A172 (cell line): ENCODE results near the gene THAP3. TPM values are rescaled to one million over a fixed set of nuclear protein-coding genes. Genes with fewer than 3 reads are reported as not detected.

Source experiments
- DNase-seq: peaks from one replicate; pipeline ENCODE4 v3.0.0-alpha.2; 2015; ENCODE audit warnings: low spot score
- total RNA-seq: library from RNA; depleted of rRNA; stranded (reverse); fragments of >200 nt; shearing (Covaris generic); gene quantifications from 2 replicates; pipeline ENCODE4 v1.2.3, GENCODE V29; 2014

THAP3 gene
- total RNA-seq, 1 experiment from 2014 or later = 21.3 TPM

DNA sequence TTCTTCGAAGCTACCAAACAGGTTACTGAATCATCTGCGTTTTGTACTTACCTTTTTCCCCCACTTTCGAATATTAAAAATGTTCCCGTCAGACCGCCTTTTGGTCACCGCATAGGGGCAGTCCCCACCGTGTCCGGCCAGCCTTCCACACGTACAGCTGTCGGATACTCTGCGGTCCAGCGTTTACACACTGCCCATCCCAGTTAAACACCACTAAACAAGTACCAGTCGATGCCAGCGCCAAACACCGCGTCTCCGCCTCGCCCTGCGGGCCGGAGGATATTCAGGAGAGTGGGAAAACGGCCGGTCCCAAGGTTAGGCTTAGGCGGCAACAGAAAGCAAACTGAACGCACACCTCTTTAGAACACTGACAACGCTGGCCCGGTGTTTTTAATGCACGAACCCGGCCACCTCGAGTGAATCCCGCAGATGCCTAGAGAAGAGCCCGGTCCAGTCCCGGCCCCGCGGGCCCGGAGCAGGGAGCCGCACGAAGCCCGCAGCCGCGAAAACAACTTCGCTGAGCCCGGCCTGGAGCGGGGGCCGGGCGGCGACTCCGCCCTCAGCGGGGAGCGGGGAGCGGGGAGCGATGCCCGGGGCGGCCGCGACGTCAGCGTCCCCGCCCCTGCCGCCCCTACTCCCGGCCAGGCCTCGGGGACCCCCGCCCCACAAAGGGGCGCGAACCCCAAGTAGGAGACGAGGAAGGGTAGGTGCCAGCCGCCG is 11.9 kb upstream of the THAP3 start:
- peak; percentile 15 for DNase-seq

DNA sequence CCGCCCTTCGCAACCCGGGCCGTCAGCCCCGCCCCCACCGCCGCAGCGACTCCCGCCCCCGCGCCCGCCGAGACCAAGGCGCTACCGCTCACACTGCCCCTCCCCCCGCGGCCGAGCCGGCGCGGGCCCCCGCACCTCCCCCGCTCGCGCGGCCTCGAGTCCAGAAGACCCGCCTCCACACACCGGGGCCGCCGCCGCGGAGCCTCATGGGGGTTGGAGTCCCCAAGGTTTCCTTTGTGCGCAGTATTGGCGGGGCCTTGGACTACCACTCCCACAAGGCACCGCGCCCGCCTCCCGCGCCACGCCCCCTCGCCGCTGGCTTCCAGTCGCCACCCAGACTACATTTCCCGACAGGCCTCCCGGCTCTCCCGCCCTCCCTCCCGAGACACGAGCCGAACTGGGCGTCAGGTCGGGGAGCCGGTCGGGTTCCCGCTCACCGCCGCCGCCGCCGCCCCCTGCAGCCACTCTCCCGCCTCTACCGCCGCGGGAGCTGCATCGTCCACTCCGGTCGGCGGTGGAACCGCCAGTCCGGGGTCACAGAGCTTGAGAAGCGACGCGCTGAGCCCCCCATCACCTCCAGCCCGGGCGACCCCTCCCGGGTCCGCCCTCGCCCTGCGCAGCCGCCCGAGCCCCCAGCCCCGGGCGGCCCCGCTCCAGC is 11.2 kb upstream of the THAP3 start, which contains the start of gene PHF13:
TSS of gene PHF13 (plus strand) at position 371 of the 658 bp plus-strand sequence. CDS start 336 bp downstream, outside the sequence.
- DNase-seq = peak; percentile 92

DNA sequence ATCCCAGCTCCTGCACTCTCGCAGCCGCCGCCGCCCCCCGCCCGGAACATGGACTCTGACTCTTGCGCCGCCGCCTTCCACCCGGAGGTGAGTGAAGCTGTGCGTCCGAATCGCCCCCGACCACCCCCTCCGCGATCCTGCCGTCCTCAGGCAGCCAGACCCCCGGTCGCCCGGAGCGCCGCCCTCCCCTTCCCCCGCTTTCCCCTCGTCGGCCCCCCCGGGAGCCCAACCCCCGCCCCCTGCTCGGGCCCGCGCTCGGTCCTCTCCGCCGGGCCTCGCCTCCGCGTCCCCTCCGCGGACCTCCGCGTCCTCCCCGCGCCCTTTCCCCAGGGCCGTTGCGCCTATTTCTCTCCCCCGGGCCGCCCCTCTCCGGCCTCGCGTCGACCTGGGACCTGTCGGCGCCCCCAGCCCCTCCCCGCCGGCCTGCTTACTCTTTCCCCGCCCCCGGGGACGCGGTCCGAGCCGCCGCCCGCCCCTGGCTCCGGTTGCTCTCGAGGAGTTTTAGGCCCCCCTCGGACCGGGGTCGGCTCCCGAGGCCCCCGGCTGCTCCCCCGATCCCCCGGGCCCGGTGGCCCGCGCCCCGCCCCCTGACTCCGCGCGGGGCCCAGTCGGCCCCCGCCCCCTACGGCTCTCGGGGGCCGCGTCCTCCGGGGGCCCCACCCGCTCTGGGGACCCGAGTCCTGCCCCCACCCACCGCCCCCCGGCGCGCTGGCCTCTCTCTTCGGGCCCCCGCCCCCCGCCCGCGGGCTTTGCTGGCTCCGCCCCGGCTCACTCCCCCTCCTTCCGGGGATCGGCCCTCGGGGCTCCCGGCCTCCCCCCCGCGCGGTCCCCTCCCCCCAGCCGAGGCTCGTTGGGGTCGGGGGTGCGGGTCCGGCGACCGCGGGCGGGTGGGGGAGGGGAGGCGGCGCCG is 10.4 kb upstream of the THAP3 start:
- DNase-seq = no peak

DNA sequence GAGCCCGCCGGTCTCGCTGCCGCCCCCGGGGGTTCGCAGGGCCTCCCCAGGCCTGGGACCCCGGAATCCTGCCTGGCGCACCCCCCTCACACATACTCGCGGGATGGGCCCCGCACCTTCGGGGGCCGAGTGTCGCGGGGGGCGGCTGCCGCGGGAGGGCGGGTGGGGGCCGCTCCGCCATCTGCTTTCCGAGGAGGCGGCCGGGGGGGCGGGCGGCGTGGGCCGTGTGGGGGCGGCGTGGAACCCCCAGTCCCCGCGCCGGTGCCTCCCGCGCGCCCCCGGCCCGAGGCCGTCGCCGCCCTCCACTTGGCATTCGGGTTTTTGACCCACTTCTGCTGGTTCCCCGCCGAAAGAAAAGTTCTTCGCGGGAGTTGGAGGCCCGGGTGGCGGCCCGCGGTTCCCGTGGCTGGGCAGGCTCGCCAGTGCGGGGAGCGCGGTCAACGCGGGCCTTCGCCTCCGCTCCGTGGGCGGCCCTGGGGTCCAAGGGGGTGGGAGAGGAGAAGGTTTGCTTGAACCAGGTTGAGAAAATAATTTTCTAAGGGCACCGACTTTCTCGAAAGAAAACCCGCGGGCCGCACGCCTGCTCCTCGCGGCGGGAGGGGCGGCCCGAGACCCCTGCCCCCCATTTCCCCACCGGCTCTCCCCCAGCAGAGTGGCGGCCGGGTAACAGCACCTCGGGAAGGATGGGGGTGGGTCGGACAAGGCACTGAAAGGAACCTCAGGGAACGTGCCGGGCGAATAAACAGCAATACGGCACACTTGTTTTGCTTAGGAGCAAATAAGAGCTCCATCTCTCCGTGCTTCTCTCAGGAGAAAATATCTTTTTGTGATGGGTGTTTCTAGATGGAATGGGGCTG is 9.5 kb upstream of the THAP3 start:
- DNase-seq = no peak

DNA sequence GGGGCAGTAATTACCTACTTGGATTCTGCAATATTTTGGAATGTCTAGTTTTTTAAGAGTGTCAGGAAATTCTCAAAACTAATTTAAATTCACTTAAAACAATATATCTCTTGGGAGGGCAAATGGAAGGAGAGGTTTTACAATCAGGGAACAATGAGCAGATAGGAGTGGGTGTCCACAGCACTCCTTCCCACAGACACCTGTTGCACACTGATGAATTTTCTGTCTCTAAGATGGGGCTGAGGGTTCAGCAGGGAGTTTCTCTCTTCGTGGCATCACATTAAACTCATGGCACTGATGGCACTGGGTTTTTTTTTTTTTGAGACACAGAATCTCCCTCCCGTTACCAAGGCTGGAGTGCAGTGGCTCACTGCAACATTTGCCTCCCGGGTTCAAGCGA is 5.6 kb upstream of the THAP3 start:
- no peak for DNase-seq

DNA sequence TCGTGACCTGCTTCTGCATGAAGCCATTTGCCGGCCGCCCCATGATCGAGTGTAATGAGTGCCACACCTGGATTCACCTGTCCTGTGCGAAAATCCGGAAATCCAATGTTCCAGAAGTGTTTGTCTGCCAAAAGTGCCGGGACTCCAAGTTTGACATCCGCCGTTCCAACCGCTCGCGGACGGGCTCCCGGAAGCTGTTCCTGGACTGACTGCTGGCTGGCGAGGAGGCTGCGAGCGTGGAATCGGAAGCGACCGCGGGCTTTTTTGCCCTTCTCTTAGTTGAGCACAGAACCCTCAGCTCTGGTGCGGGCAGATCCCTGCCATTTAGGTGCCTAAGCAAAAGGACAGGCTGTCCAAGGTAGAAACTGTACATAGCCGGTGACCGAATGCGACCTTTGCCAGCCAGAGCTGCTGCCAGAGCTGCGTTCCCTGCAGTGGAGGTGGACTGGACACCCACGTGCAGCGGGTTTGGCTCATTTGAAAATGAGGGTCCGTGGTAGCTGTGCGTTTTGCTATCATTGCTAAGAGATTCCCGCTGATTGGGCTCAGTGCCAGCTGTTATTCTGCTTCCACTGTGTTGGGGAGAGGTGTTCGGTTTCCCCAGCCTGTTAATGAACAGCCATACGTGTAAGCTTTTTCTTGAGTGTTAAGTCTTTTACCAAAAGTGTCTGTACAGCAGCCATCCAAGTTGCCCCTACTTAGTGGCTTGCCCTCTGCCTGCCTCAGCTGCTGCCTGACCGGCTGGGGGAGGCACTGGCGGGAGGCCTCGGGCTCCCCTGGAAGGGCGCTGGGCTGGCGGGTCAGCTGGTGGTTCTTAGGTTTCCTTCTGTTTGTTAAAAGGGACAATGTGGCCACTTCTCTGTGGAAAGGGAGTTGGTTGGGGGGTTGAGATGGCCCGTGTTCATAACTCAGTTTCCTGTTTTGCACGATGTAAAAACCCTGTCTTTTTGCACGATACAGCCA is 3.0 kb upstream of the THAP3 start:
- DNase-seq = no peak

DNA sequence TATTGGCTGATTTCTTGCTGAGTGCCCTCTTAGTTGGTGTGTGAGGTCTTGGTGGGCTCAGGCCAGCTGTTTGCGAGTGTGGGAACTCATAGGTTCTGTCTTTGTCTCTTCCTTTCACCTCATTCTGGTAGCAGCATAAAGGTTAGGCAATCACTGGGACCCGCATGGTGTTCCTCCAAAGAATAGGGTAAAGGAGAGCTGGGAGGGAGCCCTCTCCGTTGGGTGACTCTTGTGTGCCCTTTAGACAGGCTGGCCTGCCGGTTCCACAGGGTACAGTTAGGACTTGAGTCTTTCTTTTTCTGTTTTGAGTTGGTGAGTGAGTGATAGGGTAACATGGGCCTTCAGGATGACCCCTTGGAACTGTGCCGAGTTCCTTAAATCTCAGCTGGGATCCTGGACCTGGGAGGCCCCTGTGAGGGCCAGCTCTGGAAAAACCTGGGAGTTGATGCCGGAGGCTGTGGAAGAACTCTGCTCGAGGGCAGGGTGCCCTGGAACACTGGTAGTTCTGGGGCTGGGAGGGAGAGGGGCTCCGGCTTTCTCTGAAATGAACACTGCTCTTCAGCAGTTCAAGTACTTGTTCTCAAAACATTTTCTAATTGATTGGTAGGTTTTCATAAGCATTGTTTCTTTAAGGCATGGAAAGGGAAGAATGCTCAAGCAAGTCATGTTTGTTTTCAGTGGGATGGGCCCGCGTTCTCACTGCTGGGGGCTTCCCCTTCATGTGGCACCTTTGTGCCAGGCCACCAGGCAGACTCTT is 2.1 kb upstream of the THAP3 start:
- DNase-seq = no peak

DNA sequence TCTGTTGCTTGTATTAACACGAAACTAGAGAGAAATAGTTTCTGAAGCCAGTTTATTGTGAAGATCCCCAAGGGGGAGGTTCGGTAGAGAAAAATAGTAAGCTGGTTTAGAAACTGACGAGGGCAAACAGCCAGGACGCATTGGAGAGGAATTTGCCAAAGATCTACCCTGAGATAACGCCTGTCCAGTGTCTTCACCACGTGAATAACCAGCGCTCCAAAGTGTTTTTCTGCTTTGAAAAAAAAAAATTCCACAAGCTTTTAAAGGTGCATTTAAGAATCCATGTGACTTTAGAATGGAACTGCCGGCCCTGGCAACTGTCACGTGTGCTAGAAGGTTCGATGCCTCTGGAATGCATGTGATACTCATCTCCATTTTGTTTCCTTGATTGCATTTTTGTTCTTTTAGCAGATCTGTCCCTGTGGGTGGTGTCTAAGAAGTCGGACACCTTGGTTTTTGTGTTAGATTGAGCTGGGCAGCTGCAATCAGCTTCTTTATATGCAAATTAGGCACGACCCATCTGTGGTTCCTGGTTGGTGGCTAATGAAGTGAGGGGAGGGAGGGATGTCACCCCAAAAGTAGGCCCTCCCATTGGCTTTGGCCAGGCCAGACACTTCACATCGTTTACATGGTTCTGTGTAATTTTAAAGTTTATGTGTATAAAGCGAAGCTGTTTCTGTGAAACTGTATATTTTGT is 1.3 kb upstream of the THAP3 start:
- no peak for DNase-seq

DNA sequence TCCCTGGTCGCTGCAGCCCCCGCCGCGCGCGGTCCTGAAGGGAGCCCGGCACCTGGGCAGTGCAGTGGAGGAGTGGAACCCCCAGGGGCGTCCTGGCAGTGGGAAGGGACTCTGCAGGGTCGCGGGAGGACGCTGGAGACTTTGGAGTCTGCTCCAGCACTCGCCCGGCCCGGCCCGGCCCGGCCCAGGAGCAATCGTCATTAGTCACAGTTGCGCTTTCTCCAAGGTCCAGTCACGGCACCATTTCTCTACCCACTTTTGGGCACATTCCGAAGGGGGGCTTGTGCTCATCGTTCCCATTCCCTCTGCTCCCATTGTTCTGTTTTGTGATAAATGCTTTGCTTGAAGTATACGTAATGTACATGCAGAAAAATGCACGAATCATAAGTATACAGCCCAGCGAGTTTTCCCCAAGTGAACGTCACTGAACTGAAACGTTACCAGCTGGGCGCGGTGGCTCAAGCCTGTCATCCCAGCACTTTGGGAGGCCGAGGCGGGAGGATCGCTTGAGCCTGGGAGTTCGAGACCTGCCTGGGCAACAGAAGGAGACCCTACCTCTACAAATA is 999 bp downstream of the THAP3 start:
- DNase-seq = peak; percentile 28

DNA sequence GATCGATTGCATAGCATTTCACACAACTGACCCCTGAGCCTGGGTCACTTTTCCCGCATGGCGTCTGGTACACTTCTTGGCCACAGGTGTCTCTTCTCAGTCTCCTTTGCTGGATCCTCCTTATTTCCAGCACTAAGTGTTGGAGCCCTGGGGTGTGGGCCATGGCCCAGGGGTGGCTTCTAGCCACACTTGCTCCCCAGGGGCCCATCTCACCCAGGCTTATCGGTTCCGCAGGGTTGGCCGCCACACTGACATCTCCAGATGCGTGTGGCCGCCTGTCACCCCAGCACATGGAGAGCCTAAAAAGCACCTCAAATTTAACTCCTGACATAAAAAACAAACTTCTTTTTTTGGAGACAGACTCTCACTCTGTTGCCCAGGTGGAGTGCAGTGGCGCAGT is 2.4 kb downstream of the THAP3 start:
- DNase-seq = no peak

DNA sequence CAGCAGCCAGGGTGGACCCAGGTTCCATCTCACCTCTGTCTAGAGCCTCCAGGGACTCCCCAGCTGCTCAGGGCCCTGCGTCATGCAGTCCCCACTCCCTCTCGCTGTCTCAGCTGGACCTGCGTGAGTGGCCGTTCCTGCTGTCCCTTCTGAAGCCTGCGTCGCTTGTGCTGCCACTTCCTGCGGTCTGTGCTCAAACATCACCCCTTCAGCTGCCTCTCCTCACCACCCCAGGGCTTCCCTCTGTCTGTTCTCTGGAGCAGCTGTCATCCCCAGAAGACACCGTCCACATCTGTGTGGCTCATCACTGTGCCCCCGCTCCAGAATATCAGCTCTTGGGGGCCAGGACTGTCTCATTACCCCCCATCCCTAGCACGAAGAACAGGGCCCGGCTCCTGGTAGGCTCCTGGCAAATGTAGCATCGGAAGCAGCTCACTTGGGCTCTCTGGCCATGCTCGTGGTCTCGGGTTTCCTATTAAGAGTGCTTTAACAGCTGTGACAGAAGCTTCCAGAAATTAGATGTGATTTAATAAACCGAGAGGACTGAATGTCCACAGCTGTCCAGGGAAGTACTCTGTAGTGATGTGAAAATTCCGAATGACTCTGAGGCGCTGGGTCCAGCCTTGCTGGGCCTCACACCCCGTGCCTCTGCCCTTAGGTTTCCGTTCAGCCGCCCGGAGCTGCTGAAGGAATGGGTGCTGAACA is 3.3 kb downstream of the THAP3 start:
- no peak for DNase-seq

DNA sequence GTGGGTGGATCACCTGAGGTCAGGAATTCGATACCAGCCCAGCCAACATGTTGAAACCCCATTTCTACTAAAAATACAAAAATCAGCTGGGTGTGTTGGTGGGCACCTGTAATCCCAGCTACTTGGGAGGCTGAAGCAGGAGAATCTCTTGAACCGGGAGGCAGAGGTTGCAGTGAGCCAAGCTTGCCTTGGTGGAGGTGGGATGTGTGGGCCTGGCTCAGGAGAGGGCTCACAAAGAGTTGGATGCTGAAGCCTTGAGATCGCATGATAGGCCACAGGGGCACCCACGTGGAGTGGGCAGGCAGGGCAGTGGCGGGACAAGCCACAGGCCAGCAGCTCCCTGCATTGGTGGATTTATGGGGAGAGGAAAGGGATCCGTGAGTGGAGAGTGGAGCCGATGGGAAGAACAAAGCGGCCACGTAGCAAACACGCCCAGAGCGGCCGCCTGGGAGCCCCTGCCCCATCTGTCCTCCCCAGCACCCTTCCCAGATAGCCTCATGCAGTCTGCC is 4.4 kb downstream of the THAP3 start:
- no peak for DNase-seq

DNA sequence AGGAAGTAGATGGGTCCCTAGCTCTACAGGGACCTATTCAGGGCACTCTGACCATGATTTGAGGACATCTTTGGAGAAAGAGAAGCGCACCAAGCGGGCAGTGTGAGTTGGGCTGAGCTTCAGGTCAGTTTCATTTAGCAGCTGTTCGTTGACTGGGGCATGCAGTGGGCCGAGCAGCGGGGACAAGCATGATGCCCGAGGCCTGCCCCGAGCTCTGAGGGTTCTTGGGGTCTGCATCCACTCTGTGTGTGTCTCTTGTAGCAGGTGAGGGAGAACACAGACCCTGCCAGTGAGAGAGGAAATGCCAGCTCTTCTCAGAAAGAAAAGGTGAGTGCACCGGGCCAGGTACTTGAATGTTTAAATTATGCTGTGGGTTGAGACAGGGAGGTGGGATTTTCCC is 5.4 kb downstream of the THAP3 start:
- DNase-seq = no peak

DNA sequence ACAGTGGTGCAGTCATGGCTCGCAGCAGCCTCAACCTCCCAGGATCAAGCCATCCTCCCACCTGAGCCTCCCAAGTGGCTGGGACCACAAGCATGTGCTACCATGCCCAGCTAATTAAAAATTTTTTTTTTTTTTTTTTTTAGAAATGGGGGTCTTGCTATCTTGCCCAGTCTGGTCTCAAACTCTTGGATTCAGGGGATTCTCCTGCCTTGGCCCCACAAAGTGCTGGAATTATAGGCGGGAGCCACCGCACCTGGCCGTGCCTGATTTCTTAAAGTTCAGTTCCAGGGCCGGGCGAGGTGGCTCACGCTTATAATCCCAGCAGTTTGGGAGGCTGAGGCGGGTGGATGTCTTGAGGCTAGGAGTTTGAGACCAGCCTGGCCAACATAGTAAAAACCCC is 6.4 kb downstream of the THAP3 start:
- DNase-seq = no peak

DNA sequence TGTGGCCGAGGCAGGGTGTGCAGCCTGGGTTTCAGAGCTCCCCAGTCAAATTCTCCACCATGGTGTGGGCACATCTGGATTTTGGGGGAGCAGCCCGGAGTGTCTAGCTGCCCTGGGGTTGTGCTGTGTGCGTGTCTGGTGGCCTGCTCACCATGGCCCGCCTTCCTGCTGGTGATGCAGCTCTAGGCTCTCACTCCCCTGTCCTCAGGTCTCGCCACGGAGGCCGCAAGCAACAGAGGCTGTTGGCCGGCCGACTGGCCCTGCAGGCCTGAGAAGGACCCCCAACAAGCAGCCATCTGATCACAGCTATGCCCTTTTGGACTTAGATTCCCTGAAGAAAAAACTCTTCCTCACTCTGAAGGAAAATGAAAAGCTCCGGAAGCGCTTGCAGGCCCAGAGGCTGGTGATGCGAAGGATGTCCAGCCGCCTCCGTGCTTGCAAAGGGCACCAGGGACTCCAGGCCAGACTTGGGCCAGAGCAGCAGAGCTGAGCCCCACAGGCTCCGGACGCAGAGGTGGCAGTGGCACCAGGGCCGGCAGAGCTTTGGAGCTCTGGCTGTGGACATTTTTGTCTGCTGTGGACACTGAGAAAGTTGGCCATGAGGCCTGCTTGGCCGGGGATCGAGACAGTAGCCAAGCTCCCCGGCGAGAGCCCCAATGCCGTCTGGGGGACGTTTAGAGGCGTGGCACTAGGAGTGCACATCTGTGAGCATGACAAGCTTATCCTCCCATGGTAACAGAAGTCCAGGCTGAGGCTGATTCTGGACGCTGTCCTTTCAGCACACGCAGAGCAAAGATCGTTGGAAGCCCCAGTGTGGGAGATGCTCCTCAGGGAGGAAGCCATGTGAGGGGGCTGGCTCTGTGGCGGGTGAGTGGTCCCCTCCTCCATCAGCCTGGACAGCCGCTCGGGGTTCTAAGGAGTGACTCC is 8.2 kb downstream of the THAP3 start:
- no peak for DNase-seq

DNA sequence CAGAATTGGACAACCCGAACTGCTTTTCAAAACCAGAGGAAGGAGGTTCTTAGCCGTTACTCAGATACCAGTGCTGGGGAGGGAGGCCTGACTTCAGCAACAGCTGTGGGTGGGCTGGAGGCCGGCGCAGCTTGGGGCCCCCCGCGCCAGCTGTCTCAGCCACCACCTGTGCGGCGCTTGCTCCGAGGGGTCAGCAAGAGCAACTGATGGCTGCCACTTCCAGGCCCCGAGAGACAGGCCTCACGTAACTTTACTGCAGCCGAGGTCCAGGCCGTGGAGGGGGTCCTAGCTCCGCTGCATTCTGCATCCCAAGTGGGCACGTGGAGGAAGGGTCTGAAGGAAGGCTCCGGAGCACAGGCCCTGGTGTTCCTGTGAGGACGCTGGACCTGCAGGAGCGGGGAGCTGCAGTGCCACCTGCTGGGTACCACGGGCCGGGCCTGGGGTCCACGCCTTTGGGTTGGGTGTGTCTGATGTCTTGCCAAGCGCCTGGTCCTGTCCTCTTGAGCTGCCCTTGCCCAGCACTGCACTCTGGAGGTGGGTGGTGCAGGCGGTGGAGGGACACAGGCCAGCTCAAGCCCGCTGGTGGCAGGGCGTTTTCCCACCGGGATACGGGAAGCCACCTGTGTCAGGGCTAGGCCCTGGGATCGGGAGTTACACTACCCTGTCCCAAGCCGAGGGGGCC is 9.8 kb downstream of the THAP3 start:
- peak; percentile 5 for DNase-seq
